Vagina (tissue), 2 donors: ENCODE measurements around the gene HUS1. TPM values are rescaled to one million over a fixed set of nuclear protein-coding genes. Genes with fewer than 3 reads are reported as not detected.

Source experiments
- DNase-seq, 2 donors: peaks; one replicate each; pipeline ENCODE4 v3.0.0-alpha.2; 2017; ENCODE audit errors: extremely low spot score in 2 of 2
- H3K27ac ChIP-seq: fragments of 200-600 bp; sonication (generic); one replicate; pipeline ENCODE4 v1.5.1; 2019
- H3K27me3 ChIP-seq: fragments of 200-600 bp; sonication (generic); one replicate; pipeline ENCODE4 v1.5.1; 2019
- H3K36me3 ChIP-seq, 2 donors: fragments of 200-600 bp; sonication (generic); one replicate each; pipeline ENCODE4 v1.5.1; 2017 to 2019
- H3K4me1 ChIP-seq: fragments of 200-600 bp; sonication (generic); one replicate; pipeline ENCODE4 v1.5.1; 2019
- H3K4me3 ChIP-seq, 2 donors: fragments of 200-600 bp; sonication (generic); 1 replicate in 1 of 2; 2 replicates in 1 of 2; pipeline ENCODE4 v1.5.1; 2016 to 2019
- H3K9me3 ChIP-seq: fragments of 200-600 bp; sonication (generic); one replicate; pipeline ENCODE4 v1.5.1; 2019
- CTCF ChIP-seq, 3 experiments: fragments of 450-650 bp in 2 of 3; fragments of 200-600 bp in 1 of 3; sonication (generic) in 1 of 3; IDR thresholded peaks; one replicate each; pipeline ENCODE4 v1.5.1; 2017 to 2019; ENCODE audit warnings: antibody characterized with exemption in 3 of 3, mild to moderate bottlenecking in 2 of 3, moderate library complexity in 2 of 3
- POLR2A ChIP-seq, 2 donors: fragments of 450-650 bp; IDR thresholded peaks; one replicate each; pipeline ENCODE4 v1.6.1; 2017; ENCODE audit warnings: antibody characterized with exemption in 2 of 2, mild to moderate bottlenecking in 2 of 2, moderate library complexity in 2 of 2
- POLR2AphosphoS5 ChIP-seq, 2 donors: sonication (generic); formaldehyde crosslinking; IDR thresholded peaks; one replicate each; pipeline ENCODE4 v1.9.0; 2017; ENCODE audit warnings: antibody characterized with exemption in 2 of 2, mild to moderate bottlenecking in 2 of 2, low read depth in 1 of 2; ENCODE audit not compliant: insufficient read depth in 1 of 2
- intact Hi-C: fragments of 100-400 bp; cut with DNase I; formaldehyde crosslinking; loops from one replicate; pipeline ENCODE4 v1.15.1; 2023
- total RNA-seq: library from RNA; depleted of rRNA; stranded (reverse); fragments of >200 nt; gene quantifications from one replicate; pipeline ENCODE4 v1.2.3, GENCODE V29; 2016

The HUS1 gene
- total RNA-seq, 1 donor from 2014 or later = 28.5 TPM

- H3K4me1 ChIP-seq = peaks cover 5% of the 10 kb centered on the region
- no peaks in the 10 kb centered on the region for H3K9me3 ChIP-seq
- no peaks in the 10 kb centered on the region for H3K27me3 ChIP-seq
- peak in 1 of 2 donors; percentile 52 for DNase-seq
- no peak for TF ChIP-seq CTCF (IDR thresholded peaks at IDR 0.05)
- no peak for TF ChIP-seq POLR2AphosphoS5 (IDR thresholded peaks at IDR 0.05; ENCODE audit: insufficient read depth in 1 of 2, low read depth in 1 of 2)
- TF ChIP-seq POLR2A (IDR thresholded peaks at IDR 0.05) = no peak
- no peak overlapping the region for H3K4me3 ChIP-seq
- no peak overlapping the region for H3K27ac ChIP-seq
- H3K36me3 ChIP-seq = no peaks in the 10 kb centered on the region
- intact Hi-C loops = no loop called here
Measured at GRCh38 chr7:47938574-47939165, 40.7 kb downstream of the HUS1 start.

GRCh38 chr7:47937711-47938573, 41.5 kb downstream of the HUS1 start:
- TF ChIP-seq POLR2A (IDR thresholded peaks at IDR 0.05) (no peak), POLR2AphosphoS5 (IDR thresholded peaks at IDR 0.05; ENCODE audit: insufficient read depth in 1 of 2, low read depth in 1 of 2) (no peak), CTCF (IDR thresholded peaks at IDR 0.05) (no peak)
- Histone ChIP-seq H3K36me3 (no peaks in the 10 kb centered on the region), H3K4me3 (no peak overlapping the region), H3K27me3 (no peaks in the 10 kb centered on the region), H3K4me1 (peaks cover 5% of the 10 kb centered on the region), H3K27ac (no peak overlapping the region), H3K9me3 (no peaks in the 10 kb centered on the region)
- DNase-seq = peak; percentile 79 to 91
- intact Hi-C loops = no loop called here

- H3K27ac ChIP-seq = no peak overlapping the region
- no peaks in the 10 kb centered on the region for H3K36me3 ChIP-seq
- peak; percentile 74 to 79 for DNase-seq
- intact Hi-C loops = no loop called here
- H3K4me3 ChIP-seq = no peak overlapping the region
- H3K9me3 ChIP-seq = no peaks in the 10 kb centered on the region
- H3K27me3 ChIP-seq = no peaks in the 10 kb centered on the region
- TF ChIP-seq POLR2AphosphoS5 (IDR thresholded peaks at IDR 0.05; ENCODE audit: insufficient read depth in 1 of 2, low read depth in 1 of 2) (no peak), POLR2A (IDR thresholded peaks at IDR 0.05) (no peak), CTCF (IDR thresholded peaks at IDR 0.05) (no peak)
- peaks cover 5% of the 10 kb centered on the region for H3K4me1 ChIP-seq
Measured at GRCh38 chr7:47937065-47937687, 42.2 kb downstream of the HUS1 start.

GRCh38 chr7:47936323-47936722, 43.1 kb downstream of the HUS1 start:
- intact Hi-C loops = no loop called here
- no peaks in the 10 kb centered on the region for H3K9me3 ChIP-seq
- H3K27me3 ChIP-seq = no peaks in the 10 kb centered on the region
- peaks cover 5% of the 10 kb centered on the region for H3K4me1 ChIP-seq
- H3K36me3 ChIP-seq = no peaks in the 10 kb centered on the region
- DNase-seq = no peak
- no peak for TF ChIP-seq CTCF (IDR thresholded peaks at IDR 0.05)
- TF ChIP-seq POLR2AphosphoS5 (IDR thresholded peaks at IDR 0.05; ENCODE audit: insufficient read depth in 1 of 2, low read depth in 1 of 2) = no peak
- TF ChIP-seq POLR2A (IDR thresholded peaks at IDR 0.05) = no peak
- H3K27ac ChIP-seq = no peak overlapping the region
- no peak overlapping the region for H3K4me3 ChIP-seq
